HCT116 (cell line): ENCODE data around the gene EBI3. TPM values are rescaled to one million over a fixed set of nuclear protein-coding genes. Genes with fewer than 3 reads are reported as not detected.
"Not testable (repeated sequence)": the region's sequence is repeated elsewhere in the genome, so short reads cannot be mapped to it uniquely, and the experiment has no call there.

Experiments used
- ATAC-seq: fragments of 200-7000 bp; cut with Tn5 transposase; 2 replicates; pipeline ENCODE4 v1.9.1; 2020; ENCODE audit warnings: mild to moderate bottlenecking, moderate library complexity
- BruUV-seq: library from RNA; stranded (reverse); fragments of 400-500 nt; replicated peaks from 2 replicates; lab custom pipeline; 2021; lab: Mats Ljungman, UMichigan
- CTCF ChIA-PET: fragments of 300-600 bp; sonication (Branson Sonifier 250); formaldehyde crosslinking; loops from one replicate; lab custom pipeline; 2021; ENCODE audit warnings: antibody characterized with exemption; lab: Charles Lee
- POLR2A ChIA-PET: fragments of 300-600, 350-600 bp; sonication (Branson Sonifier 250); formaldehyde crosslinking; loops from one replicate; lab custom pipeline; 2021; ENCODE audit warnings: antibody characterized with exemption; lab: Charles Lee
- RAD21 ChIA-PET, 2 experiments: fragments of 300-600 bp; sonication (Branson Sonifier 250); formaldehyde crosslinking; loops; one replicate each; lab custom pipeline; 2023; ENCODE audit warnings: low total read pairs in 2 of 2; ENCODE audit not compliant: uncharacterized antibody in 2 of 2, unreplicated experiment in 2 of 2, low non-redundant PET in 1 of 2; lab: Charles Lee
- DNase-seq: peaks from one replicate; pipeline ENCODE4 v3.0.0-alpha.2; 2010; ENCODE audit warnings: low read depth, low spot score
- H2AFZ ChIP-seq: fragments of 200-600 bp; shearing (Covaris generic), sonication (generic); 2 replicates; pipeline ENCODE4 v1.6.1; 2017; ENCODE audit warnings: low read depth, mixed run types, mixed read lengths, antibody characterized with exemption, low read length; ENCODE audit not compliant: poor library complexity, severe bottlenecking
- H3K27ac ChIP-seq: 2 replicates; pipeline ENCODE4 v1.5.1; 2012; ENCODE audit warnings: low read depth, low read length
- H3K27me3 ChIP-seq: fragments of 200-600 bp; sonication (generic); 2 replicates; pipeline ENCODE4 v1.6.1; 2016; ENCODE audit warnings: mixed run types, low read length, mixed read lengths; ENCODE audit not compliant: insufficient read depth
- H3K36me3 ChIP-seq, 2 experiments: fragments of 200-500 bp in 1 of 2; fragments of 200-600 bp in 1 of 2; sonication (Bioruptor generic) in 1 of 2; sonication (generic) in 1 of 2; 2 replicates each; pipeline versions ENCODE4 v1.5.1 to v1.6.1; 2014 to 2016; ENCODE audit warnings: low read length in 2 of 2, inconsistent platforms in 1 of 2, mixed read lengths in 1 of 2, mixed run types in 1 of 2; ENCODE audit not compliant: insufficient read depth in 2 of 2, control insufficient read depth in 1 of 2
- H3K4me1 ChIP-seq, 2 experiments: fragments of 200-600 bp in 1 of 2; sonication (generic) in 1 of 2; 2 replicates each; pipeline versions ENCODE4 v1.5.1 to v1.6.1; 2012 to 2017; ENCODE audit warnings: low read length in 2 of 2, inconsistent platforms in 1 of 2, mild to moderate bottlenecking in 1 of 2, mixed read lengths in 1 of 2, mixed run types in 1 of 2, moderate library complexity in 1 of 2; ENCODE audit not compliant: insufficient read depth in 2 of 2, control insufficient read depth in 1 of 2
- H3K4me2 ChIP-seq: fragments of 200-600 bp; sonication (generic); 2 replicates; pipeline ENCODE4 v1.6.1; 2017; ENCODE audit warnings: mixed run types, low read length, mixed read lengths
- H3K4me3 ChIP-seq, 2 experiments: fragments of 200-600 bp in 1 of 2; sonication (generic) in 1 of 2; replicated peaks in 1 of 2; 2 replicates each; pipeline ENCODE4 v1.5.1; 2011 to 2016; ENCODE audit warnings: low read length in 2 of 2, control low read depth in 1 of 2, low read depth in 1 of 2, mild to moderate bottlenecking in 1 of 2, mixed read lengths in 1 of 2, mixed run types in 1 of 2
- H3K79me2 ChIP-seq: fragments of 200-600 bp; sonication (generic); 2 replicates; pipeline ENCODE4 v1.6.1; 2017; ENCODE audit warnings: mild to moderate bottlenecking, mixed run types, low read length, moderate library complexity, mixed read lengths; ENCODE audit not compliant: insufficient read depth
- H3K9ac ChIP-seq: fragments of 200-600 bp; sonication (generic); 2 replicates; pipeline ENCODE4 v1.6.1; 2016; ENCODE audit warnings: low read length, mixed read lengths
- H3K9me2 ChIP-seq: fragments of 200-600 bp; sonication (generic), shearing (Covaris generic); 2 replicates; pipeline ENCODE4 v1.6.1; 2017; ENCODE audit warnings: mixed run types, mild to moderate bottlenecking, moderate library complexity; ENCODE audit not compliant: insufficient read depth
- H3K9me3 ChIP-seq, 2 experiments: fragments of 200-500 bp in 1 of 2; fragments of 200-600 bp in 1 of 2; sonication (Bioruptor generic) in 1 of 2; sonication (generic) in 1 of 2; 2 replicates each; pipeline ENCODE4 v1.6.1; 2014 to 2017; ENCODE audit warnings: low read length in 2 of 2, mixed read lengths in 2 of 2, inconsistent platforms in 1 of 2, low read depth in 1 of 2, mild to moderate bottlenecking in 1 of 2, mixed run types in 1 of 2, moderate library complexity in 1 of 2; ENCODE audit not compliant: control insufficient read depth in 1 of 2, insufficient read depth in 1 of 2
- H4K20me1 ChIP-seq: fragments of 200-600 bp; sonication (generic), shearing (Covaris generic); 2 replicates; pipeline ENCODE4 v1.6.1; 2017; ENCODE audit warnings: mixed run types, mild to moderate bottlenecking, moderate library complexity; ENCODE audit not compliant: insufficient read depth
- EGR1 ChIP-seq: IDR thresholded peaks from 2 replicates; pipeline ENCODE4 v1.6.1; 2012; ENCODE audit warnings: low read depth
- POLR2AphosphoS5 ChIP-seq: IDR thresholded peaks from 2 replicates; pipeline ENCODE4 v1.6.1; 2011; ENCODE audit warnings: mild to moderate bottlenecking, low read depth, low read length, moderate library complexity
- YY1 ChIP-seq: IDR thresholded peaks from 2 replicates; pipeline ENCODE4 v1.6.1; 2011; ENCODE audit warnings: low read length, low read depth, moderate library complexity, mild to moderate bottlenecking; ENCODE audit not compliant: insufficient replicate concordance; ENCODE audit errors: extremely low read depth
- ZBTB33 ChIP-seq: IDR thresholded peaks from 2 replicates; pipeline ENCODE4 v1.6.1; 2011; ENCODE audit warnings: mild to moderate bottlenecking, low read length, moderate library complexity; ENCODE audit not compliant: insufficient replicate concordance; ENCODE audit errors: extremely low read depth
- intact Hi-C: fragments of 100-400 bp; cut with micrococcal nuclease; formaldehyde crosslinking; loops from 2 replicates; pipeline ENCODE4 v1.10.0; 2022
- total RNA-seq: library from RNA; stranded (reverse); gene quantifications from one replicate; pipeline ENCODE4 v1.2.1, GENCODE V29; 2021; ENCODE audit not compliant: unreplicated experiment

Gene EBI3
- total RNA-seq, 1 experiment from 2014 or later: 1.2 TPM

- DNase-seq, H3K36me3 ChIP-seq, H2AFZ ChIP-seq, H3K9me2 ChIP-seq, H3K9me3 ChIP-seq, H3K9ac ChIP-seq, intact Hi-C loops, BruUV-seq, H3K27me3 ChIP-seq, H3K27ac ChIP-seq, H3K79me2 ChIP-seq, H4K20me1 ChIP-seq, H3K4me2 ChIP-seq, ATAC-seq, CTCF ChIA-PET, RAD21 ChIA-PET, H3K4me1 ChIP-seq, H3K4me3 ChIP-seq: not testable (repeated sequence)
- POLR2A ChIA-PET: interaction anchor here (0.6 kb wide), 1 partner anchor 47 kb away, joined by 3 read pairs; no protein-coding TSS in a partner anchor
Measured at GRCh38 chr19:4274321-4274686, 45.0 kb downstream of the EBI3 start.

- H3K4me3 ChIP-seq: no peak overlapping the region
Measured at GRCh38 chr19:4277191-4277696, 47.9 kb downstream of the EBI3 start.

More at GRCh38 chr19:4277191-4277696, 47.9 kb downstream of the EBI3 start:
- Histone ChIP-seq H3K79me2 (no peaks in the 10 kb centered on the region), H3K36me3 (no peaks in the 10 kb centered on the region), H3K27ac (no peak overlapping the region), H3K27me3 (no peaks in the 10 kb centered on the region), H3K4me1 (peaks cover 0 to 10% of the 10 kb centered on the region in 2 experiments; a peak in 2 of 4 replicates), H3K9me2 (no peaks in the 10 kb centered on the region), H3K9me3 (no peaks in the 10 kb centered on the region), H2AFZ (no peak overlapping the region), H3K4me2 (no peak overlapping the region), H4K20me1 (no peaks in the 10 kb centered on the region), H3K9ac (no peak overlapping the region)
- ChIA-PET CTCF (interaction anchor here (1.5 kb wide), 1 partner anchor 10 kb away, joined by 10 read pairs; no protein-coding TSS in a partner anchor), POLR2A (no interaction called here), RAD21 (no interaction called here)
- BruUV-seq: no TSS peak
- no peak for TF ChIP-seq POLR2AphosphoS5
- no peak for TF ChIP-seq ZBTB33
- no peak for TF ChIP-seq YY1
- no peak for TF ChIP-seq EGR1
- intact Hi-C loops: no loop called here
- ATAC-seq: no peak
- DNase-seq: no peak
